Heart right ventricle (tissue), 16 donors: ENCODE results near the gene EDIL3. TPM values are rescaled to one million over a fixed set of nuclear protein-coding genes. Genes with fewer than 3 reads are reported as not detected.
A peak's percentile ranks its signal among the peaks of the same experiment; 100 is the strongest.

Experiments used
- ATAC-seq, 8 donors: fragments of 200-7000 bp; cut with Tn5 transposase; one replicate each; pipeline ENCODE4 v1.9.1; 2020; ENCODE audit warnings: mild to moderate bottlenecking in 8 of 8, moderate library complexity in 8 of 8, moderate number of reproducible peaks in 1 of 8
- DNase-seq, 2 donors: peaks; one replicate each; pipeline ENCODE4 v3.0.0-alpha.2; 2020
- H3K27ac ChIP-seq, 10 donors: fragments of 200-600 bp; sonication (generic) in 2 of 10; one replicate each; pipeline versions ENCODE4 v1.5.0 to v1.8.0; 2020 to 2022; ENCODE audit warnings: mild to moderate bottlenecking in 3 of 10
- H3K27me3 ChIP-seq, 7 donors: fragments of 200-600 bp; one replicate each; pipeline ENCODE4 v1.8.0; 2021 to 2022; ENCODE audit warnings: mild to moderate bottlenecking in 2 of 7
- H3K36me3 ChIP-seq, 9 donors: fragments of 200-600 bp; sonication (generic) in 1 of 9; one replicate each; pipeline versions ENCODE4 v1.5.0 to v1.8.0; 2020 to 2022; ENCODE audit warnings: mild to moderate bottlenecking in 2 of 9
- H3K4me1 ChIP-seq, 9 donors: fragments of 200-600 bp; sonication (generic) in 1 of 9; one replicate each; pipeline versions ENCODE4 v1.5.0 to v1.8.0; 2020 to 2022; ENCODE audit warnings: mild to moderate bottlenecking in 4 of 9
- H3K4me3 ChIP-seq, 10 donors: fragments of 200-600 bp; sonication (generic) in 2 of 10; one replicate each; pipeline versions ENCODE4 v1.5.0 to v1.8.0; 2020 to 2022; ENCODE audit warnings: mild to moderate bottlenecking in 7 of 10, moderate library complexity in 2 of 10
- H3K9me3 ChIP-seq, 11 donors: fragments of 200-600 bp in 10 of 11; sonication (generic) in 2 of 11; one replicate each; pipeline versions ENCODE4 v1.5.0 to v1.8.0; 2013 to 2022; ENCODE audit warnings: mild to moderate bottlenecking in 2 of 11, control low read depth in 1 of 11, moderate library complexity in 1 of 11
- CTCF ChIP-seq, 9 donors: fragments of 200-600 bp; sonication (generic) in 2 of 9; IDR thresholded peaks; one replicate each; pipeline versions ENCODE4 v1.5.0 to v1.8.0; 2021 to 2022; ENCODE audit warnings: antibody characterized with exemption in 9 of 9, mild to moderate bottlenecking in 5 of 9, moderate library complexity in 1 of 9
- WGBS, 2 donors: extraction: QIAGEN DNeasy Blood & Tissue Kit; methylation state at CpG; one replicate each; pipeline ENCODE4 v1.1.7; 2013; ENCODE audit warnings: inconsistent platforms in 1 of 2; 5-methylcytosine and 5-hydroxymethylcytosine counted together
- intact Hi-C, 10 donors: fragments of 100-400 bp; cut with DNase I; formaldehyde crosslinking; loops; one replicate each; pipeline versions ENCODE4 v1.11.1 to v1.14.2; 2022
- polyA plus RNA-seq, 2 donors: library from polyadenylated mRNA; stranded (reverse); fragments of 200-250 nt; gene quantifications; one replicate each; pipeline ENCODE4 v1.2.3, GENCODE V29; 2013
- total RNA-seq, 10 donors: library from RNA; stranded (reverse); fragmentation: NEBNext Ultra II Directional in 3 of 10; extraction: Animal tissue kit (Norgen Biotek cat#: 25700) in 3 of 10; gene quantifications; one replicate each; pipeline versions ENCODE4 v1.2.1 to v1.2.4, GENCODE V29; 2021 to 2023
- donor health status: Arrhythmogenic right ventricular cardiomyopathy.
- donor health status: ischemic (EF 13 %, LVEDD 7.1; RV severe dilation, severe dysfunction).
- donor health status: healthy with polysubstance abuse.
- donor health status: DM: no; HTN: yes; CAD: no.
- donor health status: DM: no; HTN: no; CAD: no.
- donor health status: ischemic (EF 25% LVEDD 6.9; RV normal size, moderate dysfunction).
- donor health status: ischemic (EF 25% LVEDD 5.7; RV mildly dilated, moderate dysfunction).
- donor health status: healthy.
- donor health status: DM: yes; HTN: yes; CAD: no.
- donor health status: Ischemic cardiomyopathy.
- donor health status: ischemic (EF 35%, LVEDD 5.7; RV mildly dilated, moderate dysfunction).
- donor health status: nonischemic (EF 11% LVEDD 7.7; RV severe dilation, severe dysfunction).
- donor health status: DM: yes; HTN: yes; CAD: no.
- donor health status: PGD.
- donor health status: ischemic (EF 29% LVEDD 5.4; RV normal size, mild dysfunction).
- donor health status: nonischemic (EF 23%, LVEDD 6.1; RV moderate dilation, normal function).

Gene EDIL3
- total and polyA plus RNA-seq, 12 donors, result 1.6 to 10.0 (median 3.9) TPM

GRCh38 chr5:84227236-84227635, 157.4 kb downstream of the EDIL3 start:
- TF ChIP-seq CTCF (IDR thresholded peaks at IDR 0.05), result no peak
- no peak for ATAC-seq
- intact Hi-C loops, result no loop called here

GRCh38 chr5:84218546-84218945, 166.1 kb downstream of the EDIL3 start:
- 67 to 70% methylated on average over 5 of the region's 5 CpGs for WGBS, 2 donors
- Histone ChIP-seq H3K27ac (no peak overlapping the region), H3K36me3 (no peaks in the 10 kb centered on the region), H3K4me3 (no peak overlapping the region), H3K4me1 (no peaks in the 10 kb centered on the region), H3K9me3 (no peaks in the 10 kb centered on the region), H3K27me3 (no peaks in the 10 kb centered on the region)
- intact Hi-C loops, result no loop called here
- TF ChIP-seq CTCF (IDR thresholded peaks at IDR 0.05), result no peak
- ATAC-seq (peak in 1 of 8 donors; percentile 27), DNase-seq (peak in 1 of 2 donors; percentile 13)

More at GRCh38 chr5:84227236-84227635, 157.4 kb downstream of the EDIL3 start:
- Histone ChIP-seq H3K4me3 (no peak overlapping the region), H3K27me3 (no peaks in the 10 kb centered on the region), H3K4me1 (no peaks in the 10 kb centered on the region), H3K27ac (no peak overlapping the region), H3K9me3 (no peaks in the 10 kb centered on the region), H3K36me3 (no peaks in the 10 kb centered on the region)
- DNase-seq, result no peak

GRCh38 chr5:84215521-84215920, 169.2 kb downstream of the EDIL3 start:
- Histone ChIP-seq H3K4me1 (no peaks in the 10 kb centered on the region), H3K9me3 (no peaks in the 10 kb centered on the region), H3K27ac (no peak overlapping the region), H3K36me3 (no peaks in the 10 kb centered on the region), H3K4me3 (no peak overlapping the region), H3K27me3 (no peaks in the 10 kb centered on the region)
- ATAC-seq, result no peak
- 92% methylated on average over 3 of the region's 3 CpGs for WGBS, 2 donors
- no peak for DNase-seq
- intact Hi-C loops, result no loop called here
- TF ChIP-seq CTCF (IDR thresholded peaks at IDR 0.05), result no peak

GRCh38 chr5:84213861-84214260, 170.8 kb downstream of the EDIL3 start:
- no peaks in the 10 kb centered on the region for H3K9me3 ChIP-seq

More at GRCh38 chr5:84213861-84214260, 170.8 kb downstream of the EDIL3 start:
- no peak for ATAC-seq
- intact Hi-C loops, result no loop called here
- no peak overlapping the region for H3K27ac ChIP-seq
- H3K27me3 ChIP-seq, result no peaks in the 10 kb centered on the region
- DNase-seq, result no peak
- H3K36me3 ChIP-seq, result no peaks in the 10 kb centered on the region
- no peaks in the 10 kb centered on the region for H3K4me1 ChIP-seq
- TF ChIP-seq CTCF (IDR thresholded peaks at IDR 0.05), result no peak
- 75 to 79% methylated on average over 1 of the region's 1 CpG for WGBS, 2 donors
- H3K4me3 ChIP-seq, result no peak overlapping the region
